Placental epithelial cell (primary cell): ENCODE data around the gene HACD4. TPM values are rescaled to one million over a fixed set of nuclear protein-coding genes. Genes with fewer than 3 reads are reported as not detected.

Source experiments
- total RNA-seq: library from RNA; depleted of rRNA; stranded (reverse); fragments of >200 nt; gene quantifications from 2 replicates; pipeline ENCODE4 v1.2.3, GENCODE V29; 2012

Gene HACD4, protein sequence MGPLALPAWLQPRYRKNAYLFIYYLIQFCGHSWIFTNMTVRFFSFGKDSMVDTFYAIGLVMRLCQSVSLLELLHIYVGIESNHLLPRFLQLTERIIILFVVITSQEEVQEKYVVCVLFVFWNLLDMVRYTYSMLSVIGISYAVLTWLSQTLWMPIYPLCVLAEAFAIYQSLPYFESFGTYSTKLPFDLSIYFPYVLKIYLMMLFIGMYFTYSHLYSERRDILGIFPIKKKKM
- 25.9 and 30.0 TPM in 2 replicates for total RNA-seq

DNA sequence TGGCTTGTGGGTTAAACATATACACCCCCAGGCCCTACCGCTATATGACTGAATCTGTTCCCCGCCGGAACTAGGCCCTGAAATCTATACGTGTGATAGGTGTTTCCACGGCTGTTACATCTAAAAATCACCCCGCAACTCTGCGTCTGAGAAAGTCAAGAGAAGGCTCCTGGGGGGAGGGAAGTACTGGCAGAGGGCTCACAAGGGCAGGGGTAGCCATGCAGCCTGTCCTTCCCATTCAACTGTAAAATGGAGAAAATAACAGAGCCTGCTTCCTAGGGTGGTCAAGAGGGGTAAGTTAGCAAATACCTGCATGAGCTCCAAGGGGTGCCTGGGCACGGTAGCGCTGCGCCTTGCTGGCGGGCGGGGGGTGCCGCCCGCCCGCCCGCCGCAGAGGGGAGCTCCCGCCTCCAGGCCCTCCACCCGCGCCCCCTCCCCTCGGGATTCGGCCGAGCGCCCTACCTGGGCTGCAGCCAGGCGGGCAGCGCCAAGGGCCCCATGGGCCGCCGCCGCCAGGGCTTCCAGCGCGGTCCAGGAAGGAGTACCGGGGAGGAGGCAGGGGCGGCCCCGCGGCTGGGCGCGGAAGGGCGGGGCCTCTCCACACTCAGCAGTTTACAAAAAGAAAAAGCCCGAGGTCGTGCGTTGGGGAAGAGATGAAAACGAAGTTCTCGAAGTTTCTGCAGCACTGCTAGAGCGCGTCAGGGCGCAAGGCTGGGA lies at the start of gene HACD4:
HACD4 (minus strand) TSS at position 550 of the 717 bp plus-strand sequence; CDS start at position 500, 50 bp downstream.

DNA sequence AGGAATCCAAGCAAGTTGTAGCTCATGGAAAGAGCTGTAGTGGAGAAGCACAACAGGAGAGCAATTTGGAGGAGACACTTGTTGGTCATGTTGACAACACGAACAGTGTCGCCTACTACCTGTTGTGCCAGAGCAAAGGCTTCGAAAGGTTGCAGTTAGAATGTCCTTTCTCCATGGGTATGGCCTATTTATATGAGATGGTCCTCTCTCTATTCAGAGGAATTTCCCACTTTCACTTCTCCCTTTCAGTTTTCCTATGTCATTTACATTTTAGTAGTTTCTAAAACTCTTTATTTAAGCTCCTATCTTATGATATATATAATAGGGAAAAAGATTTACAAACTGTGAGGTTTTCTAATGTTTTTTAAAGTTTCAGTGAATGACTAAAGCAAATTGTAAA lies 46.3 kb upstream of the HACD4 start, which contains the start of gene IFNB1:
IFNB1 (minus strand) TSS at position 162 of the 400 bp plus-strand sequence; CDS start at position 89, 73 bp downstream.

Other genes with a start within 250 kb of the HACD4 start
- not detected in 2 replicates for gene IFNB1, start 46.3 kb upstream of the HACD4 start, total RNA-seq
- gene IFNW1, start 110.2 kb upstream of the HACD4 start, total RNA-seq = not detected in 2 replicates
- gene IFNA21, start 135.0 kb upstream of the HACD4 start, total RNA-seq = not detected in 2 replicates
- gene IFNA4, start 155.9 kb upstream of the HACD4 start, total RNA-seq = not detected in 2 replicates
- gene IFNA7, start 170.6 kb upstream of the HACD4 start, total RNA-seq = not detected in 2 replicates
- not detected in 2 replicates for gene IFNA10, start 175.5 kb upstream of the HACD4 start, total RNA-seq
- gene IFNA16, start 185.7 kb upstream of the HACD4 start, total RNA-seq = not detected in 2 replicates
- not detected in 2 replicates for gene IFNA17, start 196.6 kb upstream of the HACD4 start, total RNA-seq
- not detected in 2 replicates for gene IFNA14, start 208.4 kb upstream of the HACD4 start, total RNA-seq